OCI-LY1 (cell line): ENCODE data around the gene MEI1.
A peak's percentile ranks its signal among the peaks of the same experiment; 100 is the strongest.

Source experiments
- H2AFZ ChIP-seq: fragments of 200-600 bp; sonication (generic), shearing (Covaris generic); 2 replicates; pipeline ENCODE4 v1.6.0; 2014; ENCODE audit warnings: antibody characterized with exemption, mild to moderate bottlenecking, low read length
- H3F3A ChIP-seq: fragments of 200-600 bp; sonication (generic), shearing (Covaris generic); 2 replicates; pipeline ENCODE4 v1.6.0; 2014; ENCODE audit warnings: mild to moderate bottlenecking, antibody characterized with exemption, low read length, moderate library complexity; ENCODE audit not compliant: insufficient read depth
- H3K27ac ChIP-seq: fragments of 200-600 bp; sonication (generic); 2 replicates; pipeline ENCODE4 v1.5.1; 2014; ENCODE audit warnings: low read length, mixed run types, mild to moderate bottlenecking, low read depth; ENCODE audit not compliant: poor library complexity, severe bottlenecking
- H3K27me3 ChIP-seq: fragments of 200-600 bp; sonication (generic); 2 replicates; pipeline ENCODE4 v1.6.0; 2014; ENCODE audit warnings: antibody characterized with exemption, mild to moderate bottlenecking, low read length, moderate library complexity; ENCODE audit not compliant: insufficient read depth
- H3K36me3 ChIP-seq: fragments of 200-600 bp; sonication (generic); 2 replicates; pipeline ENCODE4 v1.6.1; 2014; ENCODE audit warnings: mild to moderate bottlenecking, antibody characterized with exemption, low read length, moderate library complexity, mixed read lengths; ENCODE audit not compliant: insufficient read depth
- H3K4me1 ChIP-seq: fragments of 200-600 bp; sonication (generic); 2 replicates; pipeline ENCODE4 v1.5.1; 2014; ENCODE audit warnings: mild to moderate bottlenecking, low read length, moderate library complexity; ENCODE audit not compliant: insufficient read depth, severe bottlenecking
- H3K4me2 ChIP-seq: fragments of 200-600 bp; sonication (generic), shearing (Covaris generic); 2 replicates; pipeline ENCODE4 v1.6.1; 2014; ENCODE audit warnings: low read length
- H3K4me3 ChIP-seq: fragments of 200-600 bp; sonication (generic); 2 replicates; pipeline ENCODE4 v1.5.1; 2014; ENCODE audit warnings: low read length, low read depth, mild to moderate bottlenecking, mixed read lengths; ENCODE audit not compliant: poor library complexity, severe bottlenecking
- H3K79me2 ChIP-seq: fragments of 200-600 bp; shearing (Covaris generic); 2 replicates; pipeline ENCODE4 v1.6.1; 2016; ENCODE audit warnings: mixed run types, low read length, mixed read lengths; ENCODE audit not compliant: insufficient read depth
- H3K9ac ChIP-seq: fragments of 200-600 bp; sonication (generic), shearing (Covaris generic); 2 replicates; pipeline ENCODE4 v1.6.1; 2014; ENCODE audit warnings: mild to moderate bottlenecking, low read length, mixed read lengths
- H3K9me2 ChIP-seq: fragments of 200-600 bp; sonication (generic), shearing (Covaris generic); 2 replicates; pipeline ENCODE4 v1.6.1; 2014; ENCODE audit warnings: low read depth, mild to moderate bottlenecking, low read length, mixed read lengths
- H3K9me3 ChIP-seq: fragments of 200-600 bp; shearing (Covaris generic); 2 replicates; pipeline ENCODE4 v1.6.1; 2014; ENCODE audit warnings: low read length, mixed read lengths
- H4K20me1 ChIP-seq: fragments of 200-600 bp; sonication (generic), shearing (Covaris generic); 2 replicates; pipeline ENCODE4 v1.6.0; 2016; ENCODE audit warnings: mild to moderate bottlenecking, low read length; ENCODE audit not compliant: insufficient read depth
- EZH2 ChIP-seq: fragments of 200-600 bp; sonication (generic), shearing (Covaris generic); IDR thresholded peaks from 2 replicates; pipeline ENCODE4 v1.8.0; 2017; ENCODE audit warnings: borderline replicate concordance, mixed run types, mild to moderate bottlenecking, antibody characterized with exemption, low read length, moderate library complexity, mixed read lengths
- TF ChIP-seq, protein P1 (sequence below): fragments of 200-600 bp; sonication (generic), shearing (Covaris generic); IDR thresholded peaks from 2 replicates; pipeline ENCODE4 v1.5.1; 2017; ENCODE audit warnings: mild to moderate bottlenecking, antibody characterized with exemption, low read length, moderate library complexity, mixed read lengths

Gene MEI1

DNA sequence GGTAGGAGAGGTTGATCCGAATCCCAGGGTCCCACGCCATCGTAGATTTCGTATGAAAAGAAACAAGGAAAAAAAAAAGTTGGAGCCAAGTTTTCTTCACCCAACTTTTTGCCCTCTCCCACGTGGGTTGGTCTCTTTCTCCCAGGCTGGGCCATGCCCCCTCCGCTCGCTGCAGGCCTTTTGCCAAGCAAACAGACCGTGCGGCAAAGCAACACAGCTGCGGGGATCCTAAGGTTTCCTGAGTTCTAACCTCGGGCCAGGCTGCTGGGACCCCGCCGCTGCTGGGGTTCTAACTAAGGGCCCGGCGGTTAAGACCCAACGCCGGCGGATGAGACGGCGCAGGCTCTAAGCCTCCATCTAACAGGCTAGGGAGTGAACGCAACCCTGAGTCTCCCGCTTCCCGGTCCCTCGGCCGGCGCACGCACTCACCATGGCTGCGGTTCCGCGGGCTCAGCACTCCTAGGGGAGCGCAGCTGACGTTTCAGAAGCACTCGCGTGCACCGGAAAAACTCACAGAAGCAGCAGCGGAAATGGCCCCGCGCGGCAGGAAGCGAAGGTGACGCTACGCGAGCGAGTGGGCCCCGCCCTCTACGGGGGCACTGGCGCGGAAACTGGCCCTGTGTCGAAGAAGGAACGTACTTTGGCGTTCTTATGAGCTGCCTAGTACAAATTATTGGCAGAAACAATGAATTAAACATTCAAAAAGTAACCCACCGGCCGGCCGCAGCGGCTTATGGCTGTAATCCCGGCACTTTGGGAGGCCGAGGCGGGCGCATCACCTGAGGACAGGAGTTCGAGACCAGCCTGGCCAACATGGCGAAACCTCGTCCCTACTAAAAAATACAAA is 10.7 kb upstream of the MEI1 start, which contains the start of gene SNU13:
Gene SNU13, minus strand, starts transcription at position 503 of the 847 bp plus-strand sequence. Its CDS starts 71 bp downstream, at position 432.
- peaks cover 10% of the 10 kb centered on the region for H3K36me3 ChIP-seq
- H3K4me1 ChIP-seq: peaks cover 14% of the 10 kb centered on the region
- peak within 1 kb of the TSS; percentile 92 for H3K9ac ChIP-seq
- H3K9me3 ChIP-seq: no peaks in the 10 kb centered on the region
- peak within 1 kb of the TSS; percentile 16; the same call in 1 of the 2 replicates for H2AFZ ChIP-seq
- peaks cover 51% of the 10 kb centered on the region for H3K79me2 ChIP-seq
- H3K9me2 ChIP-seq: no peaks in the 10 kb centered on the region
- H3K27ac ChIP-seq: peak within 1 kb of the TSS; percentile 65
- peak within 1 kb of the TSS; percentile 79 for H3K4me3 ChIP-seq
- H3F3A ChIP-seq: no peaks in the 10 kb centered on the region
- peak within 1 kb of the TSS; percentile 93 for H3K4me2 ChIP-seq
- H3K27me3 ChIP-seq: no peaks in the 10 kb centered on the region
- no peak for TF ChIP-seq EZH2
- TF ChIP-seq, protein P1, sequence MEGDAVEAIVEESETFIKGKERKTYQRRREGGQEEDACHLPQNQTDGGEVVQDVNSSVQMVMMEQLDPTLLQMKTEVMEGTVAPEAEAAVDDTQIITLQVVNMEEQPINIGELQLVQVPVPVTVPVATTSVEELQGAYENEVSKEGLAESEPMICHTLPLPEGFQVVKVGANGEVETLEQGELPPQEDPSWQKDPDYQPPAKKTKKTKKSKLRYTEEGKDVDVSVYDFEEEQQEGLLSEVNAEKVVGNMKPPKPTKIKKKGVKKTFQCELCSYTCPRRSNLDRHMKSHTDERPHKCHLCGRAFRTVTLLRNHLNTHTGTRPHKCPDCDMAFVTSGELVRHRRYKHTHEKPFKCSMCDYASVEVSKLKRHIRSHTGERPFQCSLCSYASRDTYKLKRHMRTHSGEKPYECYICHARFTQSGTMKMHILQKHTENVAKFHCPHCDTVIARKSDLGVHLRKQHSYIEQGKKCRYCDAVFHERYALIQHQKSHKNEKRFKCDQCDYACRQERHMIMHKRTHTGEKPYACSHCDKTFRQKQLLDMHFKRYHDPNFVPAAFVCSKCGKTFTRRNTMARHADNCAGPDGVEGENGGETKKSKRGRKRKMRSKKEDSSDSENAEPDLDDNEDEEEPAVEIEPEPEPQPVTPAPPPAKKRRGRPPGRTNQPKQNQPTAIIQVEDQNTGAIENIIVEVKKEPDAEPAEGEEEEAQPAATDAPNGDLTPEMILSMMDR: no peak
- no peaks in the 10 kb centered on the region for H4K20me1 ChIP-seq

DNA sequence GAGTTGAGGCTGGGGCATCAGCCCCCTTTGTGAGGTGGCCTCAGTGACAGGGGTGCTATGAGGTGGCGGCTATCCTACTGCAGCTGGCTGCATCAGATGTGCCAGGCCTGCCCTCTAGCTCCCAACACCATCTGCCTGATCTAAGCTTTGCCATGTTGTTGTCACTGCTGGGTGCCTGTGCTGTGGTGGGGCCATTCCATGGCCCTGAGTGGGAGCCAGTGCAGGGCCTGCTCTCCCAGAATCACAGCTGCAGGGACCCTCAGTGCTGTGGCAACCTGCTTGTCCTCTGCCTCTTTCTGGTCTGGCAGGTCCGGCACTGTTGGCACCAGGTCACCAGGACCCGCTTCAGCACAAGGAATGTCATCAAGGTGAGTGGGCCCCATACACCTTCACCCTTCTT is 8.8 kb upstream of the MEI1 start:
- Histone ChIP-seq H3K79me2 (peaks cover 32% of the 10 kb centered on the region), H3K27me3 (no peaks in the 10 kb centered on the region), H3K4me2 (no peak overlapping the region), H3F3A (no peaks in the 10 kb centered on the region), H3K27ac (no peak overlapping the region), H3K9ac (no peak overlapping the region), H3K9me2 (no peaks in the 10 kb centered on the region), H3K4me3 (no peak overlapping the region), H3K4me1 (peaks cover 14% of the 10 kb centered on the region), H4K20me1 (no peaks in the 10 kb centered on the region), H3K36me3 (no peaks in the 10 kb centered on the region), H2AFZ (no peak overlapping the region), H3K9me3 (no peaks in the 10 kb centered on the region)
- TF ChIP-seq EZH2: no peak
- TF ChIP-seq, protein P1: no peak

DNA sequence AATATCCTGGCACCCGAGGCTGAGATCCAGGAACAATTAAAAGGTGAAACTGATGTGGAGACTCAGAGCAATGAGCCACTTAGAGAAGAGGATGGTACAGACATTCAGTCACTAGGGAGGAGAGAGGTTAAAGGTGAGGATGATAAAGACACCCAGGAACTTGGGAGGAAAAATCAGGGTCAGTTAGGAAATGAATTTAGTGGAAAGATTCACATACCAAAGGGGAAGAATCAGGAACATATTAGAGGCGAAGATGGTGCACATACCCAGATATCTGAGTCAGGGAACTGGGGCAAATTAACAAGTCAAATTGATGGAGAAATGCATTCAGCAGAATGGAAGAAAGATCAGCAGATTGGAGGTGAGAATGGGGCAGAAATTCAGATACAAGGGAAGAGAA is 4.1 kb upstream of the MEI1 start:
- no peaks in the 10 kb centered on the region for H3K36me3 ChIP-seq
- no peak overlapping the region for H2AFZ ChIP-seq
- H3K9me3 ChIP-seq: no peaks in the 10 kb centered on the region
- H3K4me3 ChIP-seq: no peak overlapping the region
- no peak overlapping the region for H3K27ac ChIP-seq
- no peaks in the 10 kb centered on the region for H3K9me2 ChIP-seq
- peaks cover 15% of the 10 kb centered on the region for H3K4me1 ChIP-seq
- H3K9ac ChIP-seq: no peak overlapping the region
- no peaks in the 10 kb centered on the region for H3K27me3 ChIP-seq
- TF ChIP-seq EZH2: no peak
- TF ChIP-seq, protein P1: no peak
- H4K20me1 ChIP-seq: no peaks in the 10 kb centered on the region
- H3K4me2 ChIP-seq: no peak overlapping the region
- H3F3A ChIP-seq: no peaks in the 10 kb centered on the region
- no peaks in the 10 kb centered on the region for H3K79me2 ChIP-seq
